Measurements from ENCODE around the gene ESR2. TPM values are rescaled to one million over a fixed set of nuclear protein-coding genes. Genes with fewer than 3 reads are reported as not detected.

The ESR2 gene
- total and polyA plus RNA-seq, 8 donors = 0.21 to 3.0 (median 2.0) TPM

DNA sequence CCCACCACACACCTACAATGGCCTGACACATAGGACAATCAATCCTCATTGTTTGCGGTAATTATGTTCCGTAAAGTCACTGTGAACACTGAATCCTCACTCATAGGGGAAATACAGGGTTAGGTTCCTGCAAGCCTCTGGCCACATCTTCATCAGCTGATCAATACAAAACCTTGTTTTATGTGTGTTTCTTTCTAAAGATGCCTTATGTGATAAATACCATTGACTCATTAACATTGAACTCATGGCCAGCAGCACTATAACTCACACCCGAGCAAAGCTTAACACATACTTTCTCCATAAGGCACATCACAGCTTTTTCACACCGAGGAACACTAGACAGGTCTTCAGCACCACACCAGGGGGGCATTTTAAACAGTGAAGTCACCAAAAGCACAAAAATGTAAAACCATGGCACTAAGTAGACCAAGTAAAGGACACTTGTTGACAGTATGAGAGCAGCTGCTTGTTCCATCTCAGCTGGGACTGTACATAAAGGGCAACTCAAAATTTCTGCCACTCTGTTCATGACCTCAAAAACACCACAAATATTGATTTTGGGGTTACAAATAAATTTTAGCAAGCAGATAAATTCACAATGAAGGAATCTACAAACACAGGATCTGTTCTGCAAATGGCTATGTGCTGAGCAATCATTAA is 60.5 kb downstream of the ESR2 start:
- TF ChIP-seq CTCF (IDR thresholded peaks at IDR 0.05) = no peak
- ATAC-seq (no peak), DNase-seq (no peak)
- no peaks in the 10 kb centered on the region for H3K27me3 ChIP-seq
- no peak overlapping the region for H3K27ac ChIP-seq
- no peak overlapping the region for H3K4me3 ChIP-seq
- H3K36me3 ChIP-seq = peaks cover 0 to 23% of the 10 kb centered on the region in 2 donors
- intact Hi-C loops (cut with DNase I) = no loop called here
- H3K4me1 ChIP-seq = no peaks in the 10 kb centered on the region
- no peaks in the 10 kb centered on the region for H3K9me3 ChIP-seq

DNA sequence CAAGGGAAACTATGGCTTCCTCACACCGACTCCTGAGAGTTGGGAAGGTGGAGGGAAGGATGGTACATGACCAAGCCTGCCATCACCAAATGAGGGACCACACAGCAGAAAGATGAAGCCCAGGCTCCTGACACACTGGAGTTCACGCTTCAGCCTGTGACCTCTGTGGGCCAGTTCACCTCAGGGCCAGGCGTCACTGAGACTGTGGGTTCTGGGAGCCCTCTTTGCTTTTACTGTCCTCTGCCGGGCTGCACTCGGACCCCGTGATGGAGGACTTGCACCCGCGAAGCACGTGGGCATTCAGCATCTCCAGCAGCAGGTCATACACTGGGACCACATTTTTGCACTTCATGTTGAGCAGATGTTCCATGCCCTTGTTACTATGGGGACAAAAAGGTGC is 61.2 kb downstream of the ESR2 start:
- ATAC-seq (no peak), DNase-seq (no peak)
- Histone ChIP-seq H3K9me3 (no peaks in the 10 kb centered on the region), H3K27me3 (no peaks in the 10 kb centered on the region), H3K36me3 (peaks cover 0 to 29% of the 10 kb centered on the region in 2 donors), H3K4me3 (no peak overlapping the region), H3K27ac (no peak overlapping the region), H3K4me1 (no peaks in the 10 kb centered on the region)
- TF ChIP-seq CTCF (IDR thresholded peaks at IDR 0.05) = no peak
- intact Hi-C loops (cut with DNase I) = no loop called here

DNA sequence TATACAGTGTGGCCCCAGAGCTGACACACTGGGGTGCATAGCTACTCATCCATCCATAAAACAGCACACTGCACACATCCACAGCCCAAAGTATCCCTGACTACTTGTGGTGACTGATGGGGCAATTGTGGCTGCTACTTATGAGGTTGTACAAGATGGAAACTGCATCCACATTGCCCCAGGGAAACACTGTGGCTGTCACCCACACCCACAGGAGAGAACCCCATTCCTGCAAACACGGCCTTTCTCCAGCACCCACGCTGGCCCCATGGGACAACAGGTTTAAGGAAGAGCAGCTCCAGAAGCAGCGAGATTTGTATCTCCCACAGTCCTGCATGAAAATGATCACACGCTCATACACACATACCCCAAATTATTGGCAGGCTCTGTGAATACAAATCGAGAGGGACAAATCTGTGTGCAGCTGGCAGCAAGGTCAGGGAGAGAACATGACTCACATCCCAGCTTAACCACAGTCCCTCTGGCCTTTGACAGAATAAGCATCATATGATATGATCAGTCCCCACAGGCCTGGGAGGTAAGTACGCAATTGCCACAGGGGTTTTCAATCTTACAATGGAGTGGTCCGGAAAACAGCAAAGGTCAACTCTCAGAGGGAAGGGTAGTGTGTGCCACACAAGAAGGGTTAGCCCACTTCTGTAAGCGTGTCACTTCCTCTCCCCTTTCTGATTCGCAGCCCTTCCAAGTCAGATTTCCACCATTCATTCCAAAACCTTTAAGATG is 61.9 kb downstream of the ESR2 start:
- Histone ChIP-seq H3K4me3 (no peak overlapping the region), H3K4me1 (no peaks in the 10 kb centered on the region), H3K27ac (no peak overlapping the region), H3K36me3 (peaks cover 0 to 34% of the 10 kb centered on the region in 2 donors), H3K27me3 (no peaks in the 10 kb centered on the region), H3K9me3 (no peaks in the 10 kb centered on the region)
- no peak for TF ChIP-seq CTCF (IDR thresholded peaks at IDR 0.05)
- DNase-seq = no peak
- intact Hi-C loops (cut with DNase I) = no loop called here
- peak; percentile 33 for ATAC-seq

GRCh38 chr14:64229489-64229888 is 64.7 kb downstream of the ESR2 start:
- no peak overlapping the region for H3K4me3 ChIP-seq
- H3K4me1 ChIP-seq = no peaks in the 10 kb centered on the region
- ATAC-seq (no peak), DNase-seq (no peak)
- intact Hi-C loops (cut with DNase I) = no loop called here
- no peaks in the 10 kb centered on the region for H3K9me3 ChIP-seq
- TF ChIP-seq CTCF (IDR thresholded peaks at IDR 0.05) = no peak
- H3K27me3 ChIP-seq = no peaks in the 10 kb centered on the region
- H3K36me3 ChIP-seq = peaks cover 0 to 58% of the 10 kb centered on the region in 2 donors
- no peak overlapping the region for H3K27ac ChIP-seq

- no peak for ATAC-seq
- Histone ChIP-seq H3K27ac (no peak overlapping the region), H3K4me3 (no peak overlapping the region), H3K4me1 (no peaks in the 10 kb centered on the region), H3K27me3 (no peaks in the 10 kb centered on the region), H3K36me3 (peaks cover 0 to 71% of the 10 kb centered on the region in 2 donors), H3K9me3 (no peaks in the 10 kb centered on the region)
- intact Hi-C loops (cut with DNase I) = no loop called here
- no peak for TF ChIP-seq CTCF (IDR thresholded peaks at IDR 0.05)
- no peak for DNase-seq
These were observed 66.3 kb downstream of the ESR2 start for GRCh38 chr14:64227856-64228255.

Measured in left lung (tissue), 10 donors.